Sigmoid colon (tissue), 7 donors: ENCODE results near the gene ANK2. TPM values are rescaled to one million over a fixed set of nuclear protein-coding genes. Genes with fewer than 3 reads are reported as not detected.

ENCODE experiments used
- DNase-seq: peaks from one replicate; pipeline ENCODE4 v3.0.0-alpha.2; 2019
- H3K27ac ChIP-seq, 4 donors: fragments of 200-600 bp; sonication (generic); one replicate each; pipeline ENCODE4 v1.5.1; 2016 to 2019; ENCODE audit warnings: mild to moderate bottlenecking in 1 of 4
- H3K27me3 ChIP-seq, 3 donors: fragments of 200-600 bp; sonication (generic); one replicate each; pipeline ENCODE4 v1.5.1; 2019; ENCODE audit warnings: mild to moderate bottlenecking in 1 of 3
- H3K36me3 ChIP-seq, 4 donors: fragments of 200-600 bp; sonication (generic); one replicate each; pipeline ENCODE4 v1.5.1; 2016 to 2019
- H3K4me1 ChIP-seq, 4 donors: fragments of 200-600 bp; sonication (generic); one replicate each; pipeline ENCODE4 v1.5.1; 2017 to 2019
- H3K4me3 ChIP-seq, 4 donors: fragments of 200-600 bp; sonication (generic); one replicate each; pipeline ENCODE4 v1.5.1; 2017 to 2019; ENCODE audit warnings: mild to moderate bottlenecking in 2 of 4, moderate library complexity in 1 of 4
- H3K9me3 ChIP-seq, 4 donors: fragments of 200-600 bp in 3 of 4; sonication (generic) in 3 of 4; one replicate each; pipeline versions ENCODE4 v1.5.1 to v1.6.1; 2013 to 2019
- EP300 ChIP-seq, 4 donors: sonication (generic); formaldehyde crosslinking; IDR thresholded peaks; one replicate each; pipeline ENCODE4 v1.6.1; 2017; ENCODE audit warnings: antibody characterized with exemption in 4 of 4
- POLR2A ChIP-seq, 2 donors: fragments of 450-650 bp; IDR thresholded peaks; one replicate each; pipeline ENCODE4 v1.6.1; 2016; ENCODE audit warnings: antibody characterized with exemption in 2 of 2, mild to moderate bottlenecking in 2 of 2, moderate library complexity in 2 of 2
- POLR2AphosphoS5 ChIP-seq, 4 donors: sonication (generic); formaldehyde crosslinking; IDR thresholded peaks; one replicate each; pipeline ENCODE4 v1.6.1; 2017; ENCODE audit warnings: antibody characterized with exemption in 4 of 4
- WGBS, 2 donors: extraction: QIAGEN DNeasy Blood & Tissue Kit; methylation state at CpG; one replicate each; pipeline ENCODE4 v1.1.7; 2013; 5-methylcytosine and 5-hydroxymethylcytosine counted together
- intact Hi-C: fragments of 100-400 bp; cut with DNase I; formaldehyde crosslinking; loops from one replicate; pipeline ENCODE4 v1.15.1; 2023
- polyA plus RNA-seq, 3 donors: library from polyadenylated mRNA; stranded (reverse); fragments of 200-250 nt; gene quantifications; one replicate each; pipeline ENCODE4 v1.2.3, GENCODE V29; 2013
- total RNA-seq, 4 donors: library from RNA; depleted of rRNA; stranded (reverse); fragments of >200 nt; gene quantifications; one replicate each; pipeline ENCODE4 v1.1.0, GENCODE V29; 2016
- TF ChIP-seq, protein P1 (sequence below), 4 experiments: fragments of 450-650 bp in 3 of 4; fragments of 200-600 bp in 1 of 4; IDR thresholded peaks; one replicate each; pipeline ENCODE4 v1.5.1; 2016 to 2019; ENCODE audit warnings: antibody characterized with exemption in 4 of 4, mild to moderate bottlenecking in 3 of 4, moderate library complexity in 2 of 4
- donor health status: healthy with polysubstance abuse.
- donor health status: Bipolar disorder and iron deficiency.
- donor health status: healthy.

Gene ANK2
- total and polyA plus RNA-seq, 7 donors = 1.4 to 141 (median 69.8) TPM

DNA sequence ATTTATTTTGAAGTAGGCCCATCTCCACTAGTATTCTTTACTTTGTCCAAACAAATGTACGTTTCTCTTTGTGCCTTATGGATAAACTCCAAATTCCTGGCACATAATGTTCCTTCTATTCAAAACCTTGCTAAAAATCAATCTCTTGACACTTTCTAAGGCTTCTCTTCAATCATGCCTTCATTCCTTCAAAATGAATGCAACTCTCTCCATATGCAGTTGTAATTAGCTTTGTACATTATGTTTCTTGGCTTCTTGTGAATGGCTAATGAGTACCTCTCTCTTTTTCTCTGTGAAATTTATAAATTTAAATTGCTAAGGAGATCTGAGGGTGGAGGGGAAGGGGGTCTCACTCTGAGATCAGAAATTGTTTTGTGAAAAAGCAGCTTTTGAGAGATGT, 24.0 kb upstream of the ANK2 start:
- no peak for DNase-seq
- no peak overlapping the region for H3K4me3 ChIP-seq
- no peak for TF ChIP-seq EP300 (IDR thresholded peaks at IDR 0.05)
- TF ChIP-seq POLR2AphosphoS5 (IDR thresholded peaks at IDR 0.05) = no peak
- no peak for TF ChIP-seq POLR2A (IDR thresholded peaks at IDR 0.05)
- TF ChIP-seq, protein P1, sequence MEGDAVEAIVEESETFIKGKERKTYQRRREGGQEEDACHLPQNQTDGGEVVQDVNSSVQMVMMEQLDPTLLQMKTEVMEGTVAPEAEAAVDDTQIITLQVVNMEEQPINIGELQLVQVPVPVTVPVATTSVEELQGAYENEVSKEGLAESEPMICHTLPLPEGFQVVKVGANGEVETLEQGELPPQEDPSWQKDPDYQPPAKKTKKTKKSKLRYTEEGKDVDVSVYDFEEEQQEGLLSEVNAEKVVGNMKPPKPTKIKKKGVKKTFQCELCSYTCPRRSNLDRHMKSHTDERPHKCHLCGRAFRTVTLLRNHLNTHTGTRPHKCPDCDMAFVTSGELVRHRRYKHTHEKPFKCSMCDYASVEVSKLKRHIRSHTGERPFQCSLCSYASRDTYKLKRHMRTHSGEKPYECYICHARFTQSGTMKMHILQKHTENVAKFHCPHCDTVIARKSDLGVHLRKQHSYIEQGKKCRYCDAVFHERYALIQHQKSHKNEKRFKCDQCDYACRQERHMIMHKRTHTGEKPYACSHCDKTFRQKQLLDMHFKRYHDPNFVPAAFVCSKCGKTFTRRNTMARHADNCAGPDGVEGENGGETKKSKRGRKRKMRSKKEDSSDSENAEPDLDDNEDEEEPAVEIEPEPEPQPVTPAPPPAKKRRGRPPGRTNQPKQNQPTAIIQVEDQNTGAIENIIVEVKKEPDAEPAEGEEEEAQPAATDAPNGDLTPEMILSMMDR (IDR thresholded peaks at IDR 0.05) = no peak
- H3K27ac ChIP-seq = no peak overlapping the region
- no peaks in the 10 kb centered on the region for H3K36me3 ChIP-seq
- intact Hi-C loops = no loop called here
- no peaks in the 10 kb centered on the region for H3K27me3 ChIP-seq
- no peaks in the 10 kb centered on the region for H3K4me1 ChIP-seq
- no peaks in the 10 kb centered on the region for H3K9me3 ChIP-seq
- 59 to 75% methylated on average over 1 of the region's 1 CpG for WGBS, 2 donors

DNA sequence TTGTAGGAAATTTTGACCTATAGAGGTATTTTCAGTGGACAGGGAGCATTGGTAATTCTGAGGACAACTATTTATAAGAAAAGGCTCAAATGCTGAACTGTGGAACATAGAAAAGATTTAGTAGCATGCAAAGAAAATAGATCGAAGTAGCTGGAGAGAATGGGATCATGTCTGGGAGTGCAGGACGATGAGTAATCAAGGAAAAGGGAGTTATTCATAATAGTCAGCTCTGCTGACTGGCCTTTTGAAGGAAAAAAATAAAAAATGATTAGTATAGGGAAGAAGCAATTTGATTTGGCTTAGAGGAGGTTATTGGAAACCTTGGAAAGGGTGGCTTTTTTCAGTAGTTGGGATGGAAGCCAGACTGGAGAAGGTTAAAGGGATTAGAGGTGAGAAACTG, 22.9 kb upstream of the ANK2 start:
- TF ChIP-seq EP300 (IDR thresholded peaks at IDR 0.05) = no peak
- TF ChIP-seq, protein P1 (IDR thresholded peaks at IDR 0.05) = no peak
- no peak for TF ChIP-seq POLR2AphosphoS5 (IDR thresholded peaks at IDR 0.05)
- no peak for TF ChIP-seq POLR2A (IDR thresholded peaks at IDR 0.05)
- peak overlapping the region in 1 of 4 donors; percentile 8 for H3K4me3 ChIP-seq
- H3K27me3 ChIP-seq = no peaks in the 10 kb centered on the region
- H3K36me3 ChIP-seq = no peaks in the 10 kb centered on the region
- no peak for DNase-seq
- intact Hi-C loops = no loop called here
- 83 to 89% methylated on average over 2 of the region's 2 CpGs for WGBS, 2 donors
- H3K9me3 ChIP-seq = no peaks in the 10 kb centered on the region
- no peak overlapping the region for H3K27ac ChIP-seq
- no peaks in the 10 kb centered on the region for H3K4me1 ChIP-seq

DNA sequence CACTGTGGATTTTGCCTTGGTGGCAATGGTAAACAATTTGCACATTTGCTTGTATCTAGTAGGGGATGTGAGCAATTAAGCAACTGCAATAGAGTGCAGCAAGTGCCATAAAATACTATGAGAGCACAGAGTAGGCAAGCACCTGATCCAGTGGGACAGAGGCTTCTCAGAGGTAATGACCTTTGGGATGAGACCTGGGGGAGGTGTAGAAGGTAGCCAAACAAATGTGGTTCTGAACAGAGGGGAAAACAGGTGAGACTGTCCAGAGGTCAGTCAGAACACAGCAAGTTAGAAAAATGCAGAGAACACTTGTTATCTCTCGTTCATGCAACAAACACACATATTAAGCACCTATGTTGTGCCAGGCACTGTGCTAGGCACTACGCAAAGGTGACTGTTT, 21.4 kb upstream of the ANK2 start:
- Histone ChIP-seq H3K36me3 (no peaks in the 10 kb centered on the region), H3K27me3 (no peaks in the 10 kb centered on the region), H3K4me1 (no peaks in the 10 kb centered on the region), H3K4me3 (no peak overlapping the region), H3K9me3 (no peaks in the 10 kb centered on the region), H3K27ac (no peak overlapping the region)
- intact Hi-C loops = no loop called here
- TF ChIP-seq POLR2AphosphoS5 (IDR thresholded peaks at IDR 0.05) (no peak), POLR2A (IDR thresholded peaks at IDR 0.05) (no peak), EP300 (IDR thresholded peaks at IDR 0.05) (no peak)
- TF ChIP-seq, protein P1 (IDR thresholded peaks at IDR 0.05) = no peak
- no peak for DNase-seq
- 71 to 84% methylated on average over 2 of the region's 2 CpGs for WGBS, 2 donors

DNA sequence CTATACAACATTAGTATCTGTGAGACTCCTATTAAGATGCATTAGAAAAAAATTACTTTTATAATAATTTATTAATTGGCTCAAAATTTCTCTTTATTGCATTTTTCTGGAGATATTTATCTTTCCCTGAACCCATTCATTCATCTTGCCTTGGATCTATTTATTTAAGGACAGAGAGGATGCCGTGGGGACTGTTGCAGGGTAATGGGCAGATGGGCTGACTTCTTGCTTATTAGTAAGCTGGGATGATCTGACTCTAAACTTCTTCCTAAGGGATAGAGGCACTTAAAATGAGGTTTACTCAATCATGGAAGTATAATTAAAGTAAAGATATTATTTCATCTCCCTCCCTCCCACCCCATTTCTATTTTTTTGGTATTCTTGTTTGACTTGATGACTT, 18.2 kb upstream of the ANK2 start:
- 26 to 53% methylated on average over 1 of the region's 1 CpG for WGBS, 2 donors
- H3K4me3 ChIP-seq = no peak overlapping the region
- TF ChIP-seq POLR2AphosphoS5 (IDR thresholded peaks at IDR 0.05) (no peak), EP300 (IDR thresholded peaks at IDR 0.05) (no peak), POLR2A (IDR thresholded peaks at IDR 0.05) (no peak)
- TF ChIP-seq, protein P1 (IDR thresholded peaks at IDR 0.05) = no peak

DNA sequence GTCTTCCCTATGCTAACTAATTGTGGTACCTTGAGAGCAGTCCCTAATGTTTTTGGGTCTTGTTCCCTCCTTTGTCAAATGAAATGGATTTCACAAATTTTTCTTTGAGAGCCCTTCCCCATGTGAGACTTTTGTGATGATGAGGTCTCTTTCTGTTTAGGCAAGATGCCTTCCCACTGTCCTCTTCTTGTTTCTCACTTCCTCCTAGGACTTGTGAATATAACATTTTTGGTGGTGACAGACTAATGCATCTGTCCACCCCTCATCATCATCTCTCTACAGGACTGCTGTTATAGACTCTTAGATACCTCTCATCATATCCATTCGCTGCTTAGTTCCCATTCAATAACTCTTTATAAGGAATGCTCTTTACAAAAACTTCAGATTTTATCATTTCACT, 8.7 kb upstream of the ANK2 start:
- H3K36me3 ChIP-seq = no peaks in the 10 kb centered on the region
- H3K4me3 ChIP-seq = no peak overlapping the region
- WGBS, 2 donors = 77 to 93% methylated on average over 1 of the region's 1 CpG
- DNase-seq = no peak
- TF ChIP-seq EP300 (IDR thresholded peaks at IDR 0.05) (no peak), POLR2AphosphoS5 (IDR thresholded peaks at IDR 0.05) (no peak), POLR2A (IDR thresholded peaks at IDR 0.05) (no peak)
- TF ChIP-seq, protein P1 (IDR thresholded peaks at IDR 0.05) = no peak
- intact Hi-C loops = no loop called here
- peaks cover 0 to 3% (median 0%) of the 10 kb centered on the region in 4 donors for H3K9me3 ChIP-seq
- H3K27ac ChIP-seq = no peak overlapping the region
- H3K27me3 ChIP-seq = no peaks in the 10 kb centered on the region
- no peaks in the 10 kb centered on the region for H3K4me1 ChIP-seq

More for the DNA sequence above, 18.2 kb upstream of the ANK2 start:
- intact Hi-C loops = no loop called here
- H3K27ac ChIP-seq = no peak overlapping the region
- no peaks in the 10 kb centered on the region for H3K27me3 ChIP-seq
- no peaks in the 10 kb centered on the region for H3K9me3 ChIP-seq
- no peaks in the 10 kb centered on the region for H3K4me1 ChIP-seq
- H3K36me3 ChIP-seq = no peaks in the 10 kb centered on the region
- DNase-seq = no peak
